Measurements from ENCODE around the gene MMP14.
"Not testable (repeated sequence)": the region's sequence is repeated elsewhere in the genome, so short reads cannot be mapped to it uniquely, and the experiment has no call there.

DNA sequence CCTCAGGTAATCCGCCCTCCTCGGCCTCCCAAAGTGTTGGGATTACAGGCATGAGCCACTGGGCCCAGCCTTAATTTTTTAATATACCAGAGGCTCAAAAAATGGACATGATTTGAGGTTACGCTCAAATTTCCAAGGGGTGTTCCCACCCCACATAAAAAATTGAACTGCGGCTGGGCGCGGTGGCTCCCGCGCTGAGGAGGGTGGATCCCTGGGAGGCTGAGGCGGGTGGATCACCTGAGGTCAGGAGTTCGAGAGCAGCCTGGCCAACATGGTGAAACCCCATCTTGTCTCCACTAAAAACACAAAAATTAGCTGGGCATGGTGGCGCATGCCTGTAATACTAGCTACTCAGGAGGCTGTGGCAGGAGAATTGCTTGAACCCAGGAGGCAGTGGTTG lies 17.9 kb downstream of the MMP14 start:
- TF ChIP-seq CTCF (IDR thresholded peaks at IDR 0.05); POLR2A (IDR thresholded peaks at IDR 0.05); POLR2AphosphoS5 (IDR thresholded peaks at IDR 0.05; ENCODE audit: insufficient read depth in 1 of 2, low read depth in 1 of 2): not testable (repeated sequence)

Data from vagina (tissue), 2 donors.